ENCODE results near the gene ADNP2.

DNA sequence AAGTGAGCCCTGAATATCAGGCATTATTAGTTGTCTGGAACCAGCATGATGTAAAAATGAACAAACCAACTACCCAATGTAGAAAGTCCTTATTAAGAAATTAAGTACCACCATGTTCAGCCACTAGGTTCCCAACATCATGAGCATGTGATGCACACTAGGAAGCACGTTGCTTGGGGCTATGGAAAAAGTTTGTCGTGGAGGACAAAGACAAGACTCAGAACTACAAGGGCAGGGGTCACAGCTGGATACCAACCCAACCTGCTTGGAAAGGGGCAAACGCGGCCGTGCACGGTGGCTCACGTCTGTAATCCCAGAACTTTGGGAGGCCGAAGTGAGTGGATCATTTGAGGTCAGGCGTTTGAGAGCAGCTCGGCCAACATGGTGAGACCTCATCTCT lies 64.0 kb downstream of the ADNP2 start:
- TF ChIP-seq, protein P1, sequence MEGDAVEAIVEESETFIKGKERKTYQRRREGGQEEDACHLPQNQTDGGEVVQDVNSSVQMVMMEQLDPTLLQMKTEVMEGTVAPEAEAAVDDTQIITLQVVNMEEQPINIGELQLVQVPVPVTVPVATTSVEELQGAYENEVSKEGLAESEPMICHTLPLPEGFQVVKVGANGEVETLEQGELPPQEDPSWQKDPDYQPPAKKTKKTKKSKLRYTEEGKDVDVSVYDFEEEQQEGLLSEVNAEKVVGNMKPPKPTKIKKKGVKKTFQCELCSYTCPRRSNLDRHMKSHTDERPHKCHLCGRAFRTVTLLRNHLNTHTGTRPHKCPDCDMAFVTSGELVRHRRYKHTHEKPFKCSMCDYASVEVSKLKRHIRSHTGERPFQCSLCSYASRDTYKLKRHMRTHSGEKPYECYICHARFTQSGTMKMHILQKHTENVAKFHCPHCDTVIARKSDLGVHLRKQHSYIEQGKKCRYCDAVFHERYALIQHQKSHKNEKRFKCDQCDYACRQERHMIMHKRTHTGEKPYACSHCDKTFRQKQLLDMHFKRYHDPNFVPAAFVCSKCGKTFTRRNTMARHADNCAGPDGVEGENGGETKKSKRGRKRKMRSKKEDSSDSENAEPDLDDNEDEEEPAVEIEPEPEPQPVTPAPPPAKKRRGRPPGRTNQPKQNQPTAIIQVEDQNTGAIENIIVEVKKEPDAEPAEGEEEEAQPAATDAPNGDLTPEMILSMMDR (conservative IDR thresholded peaks at IDR 0.05; ENCODE audit: low read depth, low read length), result no peak
- no peak for TF ChIP-seq MAFK (IDR thresholded peaks at IDR 0.05; ENCODE audit: low read depth, low read length)
- no peak for TF ChIP-seq POLR2A (IDR thresholded peaks at IDR 0.05; ENCODE audit: low read depth, low read length)
- TF ChIP-seq RCOR1 (IDR thresholded peaks at IDR 0.05; ENCODE audit: insufficient replicate concordance, low read length), result no peak
- no peak for TF ChIP-seq MXI1 (IDR thresholded peaks at IDR 0.05; ENCODE audit: borderline replicate concordance, low read depth, low read length)

All from IMR-90 (cell line).